ENCODE data around the gene HSD11B1L.
A peak's percentile ranks its signal among the peaks of the same experiment; 100 is the strongest.

Gene HSD11B1L

DNA sequence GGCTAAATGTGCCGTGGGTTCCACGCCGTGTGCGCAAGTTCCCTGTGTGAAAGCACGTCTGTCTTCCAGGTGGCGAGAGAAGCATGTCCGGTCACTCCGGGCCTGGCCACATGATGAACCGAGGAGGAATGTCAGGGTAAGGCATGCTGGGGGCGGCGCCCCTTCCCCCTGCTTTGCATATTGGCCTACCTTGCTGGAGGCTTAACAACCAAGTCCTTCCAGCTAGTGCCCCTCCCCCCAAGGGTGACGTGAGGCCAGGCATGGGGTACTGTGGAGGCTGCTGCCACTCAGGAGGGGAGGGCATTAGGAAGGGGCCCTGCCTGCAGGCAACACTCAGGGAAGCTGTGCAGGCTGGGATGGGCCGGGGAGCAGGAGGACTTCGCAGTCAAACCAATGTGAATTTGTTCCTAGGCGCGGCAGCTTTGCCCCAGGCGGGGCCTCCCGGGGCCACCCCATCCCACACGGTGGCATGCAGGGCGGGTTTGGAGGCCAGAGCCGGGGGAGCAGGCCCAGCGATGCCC, 13.0 kb upstream of the HSD11B1L start:
- DNase-seq = no peak

DNA sequence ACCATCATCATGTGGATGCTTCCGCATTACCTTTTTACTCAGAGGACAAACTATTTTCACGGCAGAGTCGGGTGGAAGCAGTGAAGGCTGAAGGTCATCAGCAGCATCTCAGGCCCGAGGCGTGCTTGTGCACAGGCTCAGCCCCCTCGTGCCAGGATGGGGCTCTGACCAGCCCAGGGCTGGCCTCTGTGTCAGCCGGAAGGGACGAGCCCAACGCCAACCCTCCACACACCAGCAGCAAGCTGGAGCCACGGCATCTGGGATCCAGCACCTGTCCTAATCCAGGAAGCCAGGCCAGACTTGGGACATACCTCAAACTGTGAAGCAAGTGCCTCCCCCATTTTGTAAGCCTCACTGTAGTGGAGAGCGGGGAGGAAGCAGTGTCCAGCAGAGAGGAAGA, 11.6 kb upstream of the HSD11B1L start:
- no peak for DNase-seq

DNA sequence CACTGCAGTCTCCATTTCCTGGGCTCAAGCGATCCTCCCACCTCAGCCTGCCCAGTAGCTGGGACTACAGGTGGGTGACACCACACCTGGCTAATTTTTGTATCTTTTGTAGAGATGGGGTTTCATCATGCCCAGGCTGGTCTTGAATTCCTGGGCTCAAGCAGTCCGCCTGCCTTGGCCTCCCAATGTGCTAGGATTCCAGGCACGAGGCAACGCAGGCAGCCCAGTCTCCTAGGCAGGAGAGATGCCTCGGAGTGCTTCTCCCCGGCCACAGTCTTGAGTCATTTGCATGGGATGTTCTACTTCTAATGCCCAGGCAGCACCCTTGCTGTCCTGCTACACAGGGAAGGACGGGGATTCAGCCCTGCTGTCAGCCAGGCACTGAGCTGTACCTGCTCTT, 9.2 kb upstream of the HSD11B1L start:
- no peak for DNase-seq

DNA sequence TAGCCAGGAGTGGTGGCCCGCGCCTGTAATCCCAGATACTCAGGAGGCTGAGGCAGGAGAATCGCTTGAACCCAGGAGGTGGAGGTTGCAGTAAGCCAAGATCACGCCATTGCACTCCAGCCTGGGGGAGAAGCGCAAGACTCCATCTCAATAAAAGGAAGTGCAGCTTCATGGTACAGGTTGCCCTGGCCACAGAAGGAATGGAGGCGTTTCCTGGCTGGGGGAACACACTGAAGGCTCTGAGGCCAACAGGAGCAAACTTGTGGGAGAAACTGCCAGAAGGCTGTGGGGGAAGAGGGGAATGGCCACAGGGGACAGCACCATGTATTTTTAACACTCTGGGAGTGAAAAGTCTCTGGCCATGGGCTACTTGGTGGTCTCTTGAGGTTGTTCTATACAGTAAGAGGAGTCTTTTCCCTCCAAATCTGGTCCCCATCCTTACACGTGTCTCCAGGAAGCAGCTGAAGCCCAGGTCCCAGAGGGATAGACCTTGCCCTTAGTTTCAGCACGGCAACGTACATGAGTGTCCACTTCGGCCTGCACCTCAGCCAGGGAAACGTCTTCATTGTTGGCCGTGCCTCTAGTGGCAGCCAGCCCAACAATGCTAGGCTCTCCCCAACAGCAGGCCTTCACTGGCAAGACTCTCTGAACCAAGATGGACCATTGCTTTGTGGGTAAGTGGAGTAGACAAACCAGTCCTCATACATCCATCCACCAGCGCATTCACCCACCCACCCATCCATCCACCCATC, 7.9 kb upstream of the HSD11B1L start:
- DNase-seq = no peak

DNA sequence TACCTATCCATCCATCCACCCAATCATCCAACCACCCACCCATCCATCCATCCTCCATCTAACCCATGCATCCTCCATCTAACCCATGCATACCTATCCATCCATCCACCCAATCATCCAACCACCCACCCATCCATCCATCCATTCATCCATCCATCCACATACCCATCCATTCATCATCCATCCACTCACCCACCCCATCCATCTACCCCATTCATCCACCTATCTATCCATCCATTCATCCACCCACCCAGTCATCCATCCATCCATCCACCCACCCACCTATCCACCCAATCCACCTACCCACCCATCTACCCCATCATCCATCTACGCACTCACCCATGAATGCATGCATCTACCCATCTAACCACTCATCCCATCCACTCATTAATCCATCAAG, 7.1 kb upstream of the HSD11B1L start:
- no peak for DNase-seq

DNA sequence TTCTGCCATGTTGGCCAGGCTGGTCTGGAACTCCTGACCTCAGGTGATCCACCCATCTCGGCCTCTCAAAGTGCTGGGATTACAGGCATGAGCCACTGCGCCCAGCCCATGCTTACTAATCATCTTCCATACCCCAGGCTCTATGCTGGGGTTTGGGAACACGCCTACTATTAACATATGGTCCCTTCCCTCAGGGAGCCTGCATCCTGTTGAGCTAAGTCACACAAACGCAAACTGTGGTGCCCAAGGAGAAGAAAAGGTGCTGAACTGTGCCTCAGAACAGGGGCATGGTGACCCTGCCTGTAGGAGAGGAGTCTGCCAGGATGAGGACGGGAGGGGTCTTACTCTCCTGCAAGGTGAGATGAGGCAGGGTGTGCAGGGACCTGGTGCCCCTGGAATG, 6.1 kb upstream of the HSD11B1L start:
- DNase-seq = no peak

DNA sequence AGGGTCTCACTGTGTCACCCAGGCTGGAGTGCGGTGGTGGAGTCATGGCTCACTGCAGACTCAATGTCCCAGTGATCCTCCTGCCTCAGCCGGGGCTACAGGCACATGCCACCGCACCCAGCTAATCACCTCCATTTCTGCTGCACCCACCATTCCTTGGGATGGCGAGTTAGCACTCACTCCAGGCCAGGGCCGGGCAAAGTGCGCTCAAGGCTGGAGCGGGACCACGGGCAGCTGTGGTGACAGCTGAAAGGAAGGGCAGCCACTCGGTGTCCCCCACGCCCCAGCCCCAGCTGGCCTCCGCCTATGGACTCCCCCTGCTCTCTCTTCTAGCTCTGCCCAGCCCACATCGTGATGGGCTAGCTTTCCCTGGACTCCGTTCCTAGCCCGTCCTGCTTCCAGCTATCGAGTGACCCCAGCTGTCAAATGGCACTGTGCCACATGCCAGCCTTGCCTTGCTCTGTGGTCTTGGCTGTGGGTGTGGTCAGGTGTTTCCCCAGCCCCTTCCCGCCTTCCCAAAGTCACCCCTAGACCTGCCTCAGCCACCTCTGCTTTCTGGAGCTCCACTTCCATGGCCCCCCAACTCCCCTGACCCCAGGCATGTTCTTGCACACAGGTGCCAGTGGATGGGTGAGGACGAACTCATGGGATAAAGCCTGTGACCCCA, 4.6 kb upstream of the HSD11B1L start:
- DNase-seq = no peak

DNA sequence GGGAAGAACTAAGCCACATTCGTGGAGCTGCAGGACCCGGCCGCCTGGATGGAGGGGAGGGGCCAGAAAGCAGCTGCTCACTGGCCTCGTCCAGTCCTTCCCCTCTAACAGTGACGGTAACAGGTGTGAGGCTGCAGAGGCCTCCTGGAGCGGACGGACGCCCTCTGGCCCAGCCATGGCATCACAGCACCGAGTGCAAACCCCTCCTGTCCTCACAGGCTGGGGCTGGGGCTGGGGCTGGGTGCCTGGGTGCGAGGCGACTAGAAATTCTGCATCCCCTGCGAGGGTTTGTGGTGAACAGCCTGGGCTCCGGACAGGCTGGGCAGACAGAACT, 4.1 kb upstream of the HSD11B1L start:
- no peak for DNase-seq

DNA sequence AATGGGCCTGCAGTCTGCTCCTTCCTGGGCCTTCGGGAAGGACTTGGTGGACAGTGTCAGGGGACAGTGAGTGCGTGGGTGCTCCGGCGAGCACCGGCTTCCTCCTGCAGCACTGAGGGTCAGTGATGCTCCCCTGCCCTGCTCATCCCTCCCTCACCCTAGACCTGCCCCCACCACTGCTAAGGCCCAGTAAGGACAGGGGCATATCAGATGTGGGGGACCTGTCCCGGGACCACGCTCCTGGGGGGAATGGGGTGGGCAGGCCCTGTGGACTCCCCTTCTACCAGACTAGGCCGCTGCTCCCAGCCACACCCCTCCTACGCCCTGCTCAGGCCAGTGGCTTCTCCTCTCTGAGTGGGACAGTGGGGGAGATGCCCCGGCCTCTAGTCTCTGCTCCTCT, 3.7 kb upstream of the HSD11B1L start:
- DNase-seq = no peak

DNA sequence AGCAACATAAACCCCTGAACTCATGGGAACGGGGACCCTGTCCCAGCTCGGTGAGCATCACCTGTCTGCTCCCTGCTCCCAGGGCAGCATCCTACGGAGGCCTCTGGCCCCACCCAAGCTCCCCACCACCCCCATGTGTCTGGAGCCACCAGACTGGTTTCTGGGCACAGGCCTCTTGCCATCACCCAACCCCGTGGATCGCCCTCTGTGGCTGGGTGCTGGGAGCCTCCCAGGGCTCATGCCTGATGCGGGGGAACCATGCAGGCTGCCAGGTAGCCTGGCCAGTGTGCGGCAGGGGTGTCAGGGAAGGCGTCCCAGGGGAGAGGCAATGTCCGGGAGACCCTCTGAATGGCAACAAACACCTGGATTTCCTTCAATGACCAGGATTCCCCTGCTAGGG, 3.2 kb upstream of the HSD11B1L start:
- DNase-seq = no peak

DNA sequence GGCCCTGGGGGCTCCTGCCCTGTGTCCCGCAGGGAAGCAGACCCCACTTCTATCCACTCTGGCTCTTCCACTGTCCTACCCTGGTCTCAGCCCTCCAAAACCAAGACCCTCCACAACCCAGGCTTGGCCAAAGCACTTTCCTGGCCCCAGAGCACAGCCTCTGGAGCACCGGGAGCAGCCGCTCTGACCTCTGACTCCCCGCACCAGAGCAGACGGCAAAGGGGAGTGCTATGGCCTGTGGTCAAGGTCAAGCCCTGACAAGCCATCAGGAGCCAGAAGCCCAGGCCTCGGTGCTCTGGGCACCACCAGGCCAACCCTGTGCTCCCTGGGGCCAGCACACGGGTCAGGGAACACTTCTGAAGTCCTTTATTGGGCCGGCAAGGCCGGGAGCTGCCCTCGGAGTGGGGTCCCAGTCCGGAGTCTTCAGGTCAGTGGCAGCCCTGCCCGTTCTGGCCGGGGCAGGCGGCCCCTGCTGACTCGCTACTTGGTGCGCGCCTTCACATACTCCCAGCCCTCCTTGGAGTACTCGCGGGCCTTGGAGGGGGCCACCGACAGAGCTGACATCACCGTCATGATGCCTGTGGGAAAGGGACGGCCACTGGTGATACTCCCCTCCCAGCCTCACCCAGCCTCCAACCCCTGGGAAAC, 2.6 kb upstream of the HSD11B1L start:
- no peak for DNase-seq

DNA sequence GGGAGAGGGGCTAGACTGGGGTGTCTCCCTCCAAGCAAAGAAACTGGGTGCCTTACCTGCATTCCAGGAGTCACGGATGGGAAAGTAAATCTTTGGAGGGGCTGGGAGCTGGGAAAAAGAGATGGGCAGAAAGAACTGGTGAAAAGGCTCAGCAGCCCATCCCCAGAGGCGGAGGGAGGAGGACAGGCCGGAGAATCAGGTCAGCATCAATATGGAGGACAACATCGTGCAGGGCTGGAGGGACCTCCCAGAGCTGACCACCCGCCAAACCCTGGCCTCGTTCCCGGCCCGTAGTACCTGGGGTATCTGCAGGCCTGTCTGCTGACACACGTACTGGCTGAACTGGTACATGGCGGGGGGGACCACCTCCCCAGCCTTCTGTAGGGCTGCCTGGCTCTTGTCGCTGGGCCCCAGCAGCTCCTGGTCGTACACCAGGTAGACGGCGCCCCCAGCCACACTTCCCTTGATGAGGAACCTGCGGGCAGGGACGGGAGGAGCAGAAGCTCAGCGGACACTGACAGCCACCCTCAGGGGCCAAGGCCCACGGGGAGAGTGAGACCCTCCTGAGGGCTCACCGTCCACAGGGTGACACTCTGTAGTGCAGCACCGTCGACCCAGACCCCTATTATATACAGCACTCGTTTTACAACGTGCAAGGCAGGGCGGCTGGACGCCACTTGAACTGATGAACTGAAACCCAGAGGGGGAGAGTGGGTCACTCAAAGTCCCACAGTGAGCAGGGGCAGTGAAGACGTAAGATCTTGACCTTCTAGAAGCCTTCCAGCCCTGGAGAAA, 1.3 kb upstream of the HSD11B1L start:
- DNase-seq = no peak

DNA sequence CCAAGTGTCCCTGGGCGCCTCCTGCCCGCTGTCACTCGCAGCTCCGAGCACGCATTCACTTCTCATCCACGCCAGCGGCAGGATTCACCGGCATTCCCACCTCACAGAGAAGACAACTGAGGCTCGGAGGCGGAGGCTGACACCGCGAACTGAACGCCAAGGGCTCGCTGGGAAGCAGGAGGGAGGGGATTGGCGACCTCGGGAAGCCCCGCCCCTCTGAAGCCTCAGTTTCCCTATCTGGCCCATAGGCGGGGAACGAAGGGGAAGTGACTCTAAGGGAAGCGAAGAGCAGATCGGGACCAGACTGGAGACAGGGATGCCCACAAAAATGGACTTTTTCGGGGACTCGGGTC, 767 bp upstream of the HSD11B1L start:
- DNase-seq = no peak

DNA sequence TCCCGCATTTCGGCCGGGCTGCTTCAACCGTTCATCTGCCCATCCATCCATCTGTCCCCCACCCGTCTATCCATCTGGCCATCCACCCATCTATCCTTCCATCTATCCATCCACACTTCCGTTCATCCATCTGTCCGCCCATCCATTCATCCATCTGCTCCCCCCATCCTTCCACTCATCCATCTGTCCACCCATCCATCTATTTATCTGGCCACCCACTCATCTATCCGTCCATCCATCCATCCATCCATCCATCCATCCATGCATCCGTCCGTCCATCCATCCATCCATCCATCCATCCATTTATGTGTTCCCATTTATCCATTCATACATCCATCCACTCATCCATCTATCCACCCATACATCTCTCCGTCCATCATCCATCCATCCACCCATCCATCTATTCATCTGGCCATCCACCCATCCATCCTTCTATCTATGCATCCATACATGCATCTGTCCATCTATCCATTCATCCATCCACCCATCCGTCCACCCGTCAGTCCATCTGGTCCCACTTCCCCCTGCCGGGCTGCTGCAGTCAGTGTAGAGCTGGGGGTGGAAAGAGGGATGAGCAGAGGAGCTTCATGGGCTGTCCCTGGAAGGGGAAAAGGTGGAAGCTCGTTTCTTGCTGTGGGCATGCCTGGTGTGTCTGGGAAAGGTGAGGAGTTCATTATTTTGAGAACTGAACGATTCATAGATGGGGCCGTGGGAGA, 722 bp downstream of the HSD11B1L start:
- no peak for DNase-seq

DNA sequence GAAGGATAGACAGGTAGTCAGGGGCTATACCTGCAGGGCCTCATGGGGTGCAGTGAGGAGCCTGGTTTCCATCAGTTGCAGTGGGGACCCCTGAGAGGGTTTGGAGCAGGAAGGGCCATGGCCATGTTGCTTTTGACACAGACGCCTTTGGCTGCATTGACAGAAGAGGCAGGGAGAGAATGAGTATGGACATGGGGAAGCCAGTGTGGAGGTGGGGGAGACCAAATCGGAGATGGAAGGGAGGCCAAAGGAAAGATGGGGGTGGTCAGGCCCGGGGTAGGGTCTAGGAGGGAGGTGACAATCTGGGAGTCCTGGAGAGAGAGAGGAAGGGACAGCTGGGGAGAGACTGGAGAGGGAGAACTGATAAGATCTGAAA, 1.3 kb downstream of the HSD11B1L start:
- DNase-seq = no peak

DNA sequence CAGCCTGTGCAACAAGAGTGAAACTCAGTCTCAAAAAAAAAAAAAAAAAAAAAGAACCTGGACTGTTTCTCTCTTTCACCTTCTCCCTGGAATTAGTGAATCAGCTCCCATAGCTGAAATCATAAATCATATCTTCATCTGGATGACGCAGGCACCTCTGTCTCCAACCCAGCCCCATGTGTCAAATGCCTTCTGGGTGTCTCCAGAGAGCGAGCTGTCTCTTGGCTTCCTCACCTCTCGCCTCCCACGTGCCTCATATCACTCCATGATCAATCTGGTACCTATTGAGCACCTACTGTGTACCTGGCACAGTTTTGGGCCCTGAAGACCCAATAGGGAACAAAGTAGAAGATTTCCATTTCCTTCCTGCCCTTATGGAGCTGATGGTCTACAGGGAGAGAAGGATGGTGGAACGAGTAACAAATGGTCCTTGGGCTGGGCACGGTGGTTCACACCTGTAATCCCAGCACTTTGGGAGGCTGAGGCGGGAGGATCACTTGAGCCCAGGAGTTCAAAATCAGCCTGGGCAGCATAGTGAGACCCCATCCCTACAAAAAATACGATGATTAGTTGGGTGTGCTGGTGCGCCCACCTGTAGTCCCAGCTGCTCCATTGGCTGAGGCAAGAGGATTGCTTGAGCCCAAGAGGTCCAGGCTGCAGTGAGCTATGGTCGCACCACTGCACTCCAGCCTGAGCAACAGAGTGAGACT, 2.5 kb downstream of the HSD11B1L start:
- no peak for DNase-seq

DNA sequence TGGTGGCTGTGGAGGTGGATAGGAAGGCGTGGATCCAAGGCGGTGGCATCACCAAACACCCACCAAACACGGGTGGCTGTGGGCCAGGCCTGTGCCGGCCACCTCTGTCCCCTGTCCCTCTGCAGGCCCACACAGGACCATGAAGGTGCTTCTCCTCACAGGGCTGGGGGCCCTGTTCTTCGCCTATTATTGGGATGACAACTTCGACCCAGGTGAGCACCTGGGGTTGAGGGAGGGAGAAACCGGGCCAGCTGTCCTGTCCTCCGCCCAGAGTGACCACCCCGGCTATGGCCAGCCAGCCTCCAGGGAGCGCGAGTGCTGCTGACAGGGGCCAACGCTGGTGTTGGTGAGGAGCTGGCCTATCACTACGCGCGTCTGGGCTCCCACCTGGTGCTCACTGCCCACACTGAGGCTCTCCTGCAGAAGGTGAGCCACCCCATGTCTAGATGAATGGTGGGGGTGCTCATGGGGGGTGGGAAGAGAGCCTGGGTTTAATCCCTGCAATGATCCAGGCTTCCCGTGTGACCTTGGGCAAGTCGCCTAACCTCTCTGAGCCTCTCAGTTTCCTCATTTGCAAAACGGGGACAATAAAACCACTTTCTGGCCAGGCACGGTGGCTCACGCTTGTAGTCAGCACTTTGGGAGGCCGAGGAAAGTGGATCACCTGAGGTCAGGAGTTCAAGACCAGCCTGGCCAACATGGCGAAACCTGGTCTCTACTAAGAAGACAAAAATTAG, 4.0 kb downstream of the HSD11B1L start:
- no peak for DNase-seq

DNA sequence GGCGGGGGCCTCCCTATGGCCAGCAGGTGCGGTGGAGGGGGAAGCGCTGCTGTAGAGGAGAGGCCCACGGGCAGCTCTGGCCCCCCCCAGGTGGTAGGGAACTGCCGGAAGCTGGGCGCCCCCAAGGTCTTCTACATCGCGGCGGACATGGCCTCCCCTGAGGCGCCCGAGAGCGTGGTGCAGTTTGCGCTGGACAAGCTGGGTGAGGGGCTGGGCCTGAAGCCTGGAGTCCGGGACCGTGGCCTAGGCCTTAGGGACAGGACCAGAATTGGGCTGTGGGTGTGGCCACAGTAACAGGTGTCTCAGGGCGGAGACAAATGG, 5.5 kb downstream of the HSD11B1L start:
- no peak for DNase-seq

DNA sequence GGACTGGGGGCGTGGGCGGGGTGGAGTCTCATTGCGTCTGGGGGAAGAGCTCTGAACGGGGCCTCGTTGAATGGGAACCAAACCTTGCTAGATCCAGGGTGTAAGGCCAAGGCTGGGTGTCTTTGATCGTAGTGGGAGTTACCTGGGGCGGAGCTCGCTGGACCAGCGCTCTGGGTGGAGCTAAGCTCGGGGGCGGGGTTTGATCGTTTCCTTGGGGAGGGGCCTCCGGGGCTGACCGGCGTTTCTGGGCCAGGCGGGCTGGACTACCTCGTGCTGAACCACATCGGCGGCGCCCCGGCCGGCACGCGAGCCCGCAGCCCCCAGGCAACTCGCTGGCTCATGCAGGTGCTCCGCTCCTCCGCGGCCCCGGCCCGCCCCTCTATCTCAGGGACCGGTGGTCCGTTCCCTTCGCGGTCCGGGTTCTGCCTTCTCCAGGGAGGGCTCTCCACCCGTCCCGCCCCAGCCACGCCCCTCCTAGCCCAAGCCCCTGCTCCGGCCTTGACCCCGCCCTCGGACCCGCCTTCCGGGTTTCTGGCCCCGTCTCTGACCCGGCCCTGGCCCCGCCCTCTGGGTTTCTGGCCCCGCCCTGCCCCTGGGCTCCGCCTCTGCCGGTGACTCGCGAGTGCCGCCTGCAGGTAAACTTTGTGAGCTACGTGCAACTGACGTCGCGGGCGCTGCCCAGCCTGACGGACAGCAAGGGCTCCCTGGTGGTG, 6.0 kb downstream of the HSD11B1L start:
- DNase-seq = peak; percentile 100

DNA sequence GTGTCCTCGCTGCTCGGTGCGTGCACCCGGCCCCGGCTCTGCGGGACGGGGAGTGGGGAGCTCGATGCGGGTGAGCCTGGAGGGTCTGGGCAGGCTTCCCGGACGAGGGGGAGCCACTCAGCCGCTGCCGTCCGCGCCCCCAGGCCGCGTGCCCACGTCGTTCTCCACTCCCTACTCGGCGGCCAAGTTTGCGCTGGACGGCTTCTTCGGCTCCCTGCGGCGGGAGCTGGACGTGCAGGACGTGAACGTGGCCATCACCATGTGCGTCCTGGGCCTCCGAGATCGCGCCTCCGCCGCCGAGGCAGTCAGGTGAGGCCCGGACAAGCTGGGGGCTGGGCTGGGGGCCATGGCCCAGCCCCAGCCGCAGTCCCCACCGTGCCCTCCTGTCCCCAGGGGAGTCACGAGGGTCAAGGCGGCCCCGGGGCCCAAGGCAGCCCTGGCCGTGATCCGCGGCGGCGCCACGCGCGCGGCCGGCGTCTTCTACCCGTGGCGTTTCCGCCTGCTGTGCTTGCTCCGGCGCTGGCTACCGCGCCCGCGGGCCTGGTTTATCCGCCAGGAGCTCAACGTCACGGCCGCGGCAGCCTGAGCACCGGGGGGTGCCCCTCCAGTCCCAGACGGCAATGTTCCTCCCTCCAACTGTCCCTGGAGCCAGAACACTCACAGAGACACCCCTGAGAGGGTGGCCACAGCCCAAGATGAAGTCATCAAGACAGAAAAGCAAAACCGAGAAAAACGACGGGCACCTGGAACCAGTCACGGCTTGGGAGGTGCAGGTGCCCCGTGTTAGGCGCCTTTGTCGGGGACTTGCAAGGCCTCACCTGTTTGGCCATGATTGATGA, 6.8 kb downstream of the HSD11B1L start:
- no peak for DNase-seq
